GM12892 (cell line): ENCODE measurements around the gene BFSP1.

Source experiments
- POLR2A ChIP-seq: IDR thresholded peaks from 2 replicates; pipeline ENCODE4 v1.6.1; 2011; ENCODE audit warnings: low read depth, low read length, control low read depth
- TAF1 ChIP-seq: IDR thresholded peaks from 2 replicates; pipeline ENCODE4 v1.6.1; 2011; ENCODE audit warnings: low read depth, mild to moderate bottlenecking, control low read depth, low read length, borderline replicate concordance

DNA sequence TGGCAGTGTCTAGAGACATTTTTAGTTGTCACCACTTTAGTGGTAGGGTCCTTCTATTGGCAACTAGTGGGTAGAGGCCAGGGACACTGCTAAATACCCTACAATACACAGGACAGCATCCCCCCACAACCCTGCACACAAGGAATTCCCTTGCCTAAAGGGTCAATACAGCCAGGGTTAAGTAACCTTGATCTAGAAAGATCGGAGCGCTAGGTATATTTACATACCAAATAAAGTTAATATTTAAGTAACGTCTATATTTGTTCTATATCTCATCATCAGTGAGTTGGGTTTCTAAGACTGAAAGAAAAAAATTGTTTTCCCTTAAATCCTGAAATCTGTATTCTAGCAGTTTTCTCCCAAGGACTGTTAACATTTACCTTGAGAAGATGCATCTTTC, 16.1 kb downstream of the BFSP1 start:
- TF ChIP-seq POLR2A (no peak), TAF1 (no peak)
